GM23338 (cell line): ENCODE measurements around the gene EEF1E1. TPM values are rescaled to one million over a fixed set of nuclear protein-coding genes. Genes with fewer than 3 reads are reported as not detected.
A peak's percentile ranks its signal among the peaks of the same experiment; 100 is the strongest.

Experiments
- ATAC-seq: fragments of 200-7000 bp; cut with Tn5 transposase; 3 replicates; pipeline ENCODE4 v1.9.1; 2020
- DNase-seq: peaks from one replicate; pipeline ENCODE4 v3.0.0-alpha.2; 2015; ENCODE audit warnings: low spot score
- H2AFZ ChIP-seq: fragments of 200-600 bp; sonication (generic); 2 replicates; pipeline ENCODE4 v1.8.0; 2016; ENCODE audit warnings: antibody characterized with exemption, mild to moderate bottlenecking, moderate library complexity
- H3F3A ChIP-seq: fragments of 200-600 bp; sonication (generic); replicated peaks from 2 replicates; pipeline ENCODE4 v1.8.0; 2017; ENCODE audit warnings: antibody characterized with exemption, mixed run types, low read depth
- H3K27ac ChIP-seq: fragments of 200-600 bp; sonication (generic); 2 replicates; pipeline ENCODE4 v1.6.1; 2016; ENCODE audit warnings: low read depth
- H3K27me3 ChIP-seq: fragments of 200-600 bp; sonication (generic); 2 replicates; pipeline ENCODE4 v1.8.0; 2016; ENCODE audit warnings: mild to moderate bottlenecking, mixed run types, moderate library complexity; ENCODE audit not compliant: insufficient read depth
- H3K36me3 ChIP-seq: fragments of 200-600 bp; sonication (generic); 2 replicates; pipeline ENCODE4 v1.8.0; 2016; ENCODE audit warnings: mild to moderate bottlenecking; ENCODE audit not compliant: insufficient read depth
- H3K4me1 ChIP-seq: fragments of 200-600 bp; sonication (generic); 2 replicates; pipeline ENCODE4 v1.8.0; 2016; ENCODE audit warnings: mild to moderate bottlenecking, moderate library complexity; ENCODE audit not compliant: insufficient read depth
- H3K4me2 ChIP-seq: fragments of 200-600 bp; sonication (generic); 2 replicates; pipeline ENCODE4 v1.7.1; 2017; ENCODE audit warnings: mixed run types
- H3K4me3 ChIP-seq: fragments of 200-600 bp; sonication (generic); 2 replicates; pipeline ENCODE4 v1.6.1; 2016; ENCODE audit warnings: mixed run types
- H3K79me2 ChIP-seq: fragments of 200-600 bp; sonication (generic); replicated peaks from 2 replicates; pipeline ENCODE4 v1.8.0; 2017; ENCODE audit warnings: mild to moderate bottlenecking; ENCODE audit not compliant: insufficient read depth
- H3K9me2 ChIP-seq: fragments of 200-600 bp; sonication (generic); 2 replicates; pipeline ENCODE4 v1.8.0; 2017; ENCODE audit not compliant: insufficient read depth
- H4K20me1 ChIP-seq: fragments of 200-600 bp; sonication (generic); replicated peaks from 2 replicates; pipeline ENCODE4 v1.8.0; 2017; ENCODE audit warnings: mild to moderate bottlenecking; ENCODE audit not compliant: insufficient read depth
- H3K27ac Mint-ChIP-seq: 2 replicates; pipeline ENCODE4 v1.8.0; 2020; ENCODE audit warnings: inconsistent platforms, mild to moderate bottlenecking, moderate library complexity, mixed read lengths
- H3K27me3 Mint-ChIP-seq: 3 replicates; pipeline ENCODE4 v1.8.0; 2022; ENCODE audit warnings: low read depth, mild to moderate bottlenecking, moderate library complexity, mixed read lengths, inconsistent platforms; ENCODE audit not compliant: insufficient read depth, poor library complexity
- H3K36me3 Mint-ChIP-seq: 3 replicates; pipeline ENCODE4 v1.8.0; 2021; ENCODE audit warnings: low read depth, mild to moderate bottlenecking, inconsistent platforms, moderate library complexity, mixed read lengths
- H3K4me1 Mint-ChIP-seq: 3 replicates; pipeline ENCODE4 v1.8.0; 2020; ENCODE audit warnings: mild to moderate bottlenecking, inconsistent platforms, mixed read lengths
- H3K4me3 Mint-ChIP-seq: 3 replicates; pipeline ENCODE4 v1.8.0; 2021; ENCODE audit warnings: moderate library complexity, mild to moderate bottlenecking, inconsistent platforms, mixed read lengths
- H3K9me3 Mint-ChIP-seq: 3 replicates; pipeline ENCODE4 v1.8.0; 2020; ENCODE audit warnings: moderate library complexity, mild to moderate bottlenecking, inconsistent platforms, mixed read lengths
- CTCF ChIP-seq, 2 experiments: fragments of 200-600 bp in 1 of 2; sonication (generic) in 1 of 2; conservative IDR thresholded peaks; 2 replicates each; pipeline versions ENCODE4 v1.5.1 to v1.6.1; 2016 to 2017; ENCODE audit warnings: antibody characterized with exemption in 2 of 2, low read depth in 2 of 2, mild to moderate bottlenecking in 2 of 2, moderate library complexity in 1 of 2
- EZH2phosphoT487 ChIP-seq: fragments of 200-600 bp; sonication (generic); IDR thresholded peaks from one replicate; pipeline ENCODE4 v1.8.1; 2018; ENCODE audit warnings: antibody characterized with exemption; ENCODE audit not compliant: unreplicated experiment
- STAT1 ChIP-seq: IDR thresholded peaks from one replicate; pipeline ENCODE4 v1.6.1; 2016; ENCODE audit warnings: antibody characterized with exemption; ENCODE audit not compliant: unreplicated experiment
- ZNF114 ChIP-seq: fragments of 250-450 bp; sonication (Bioruptor Pico); IDR thresholded peaks from 2 replicates; pipeline ENCODE4 v1.5.0; 2020; ENCODE audit warnings: mild to moderate bottlenecking, moderate library complexity
- ZNF331 ChIP-seq: fragments of 250-450 bp; sonication (Bioruptor Pico); IDR thresholded peaks from 2 replicates; pipeline ENCODE4 v1.5.0; 2020; ENCODE audit warnings: low read depth, mild to moderate bottlenecking, moderate library complexity
- polyA plus RNA-seq: library from polyadenylated mRNA; unstranded; fragments of >200 nt; fragmentation: Nextera tagmentation; extraction: Ambion mirVana; gene quantifications from 2 replicates; pipeline ENCODE4 v1.2.1, GENCODE V29; 2016
- total RNA-seq: library from RNA; depleted of rRNA; stranded (reverse); fragments of >200 nt; shearing (Covaris generic); gene quantifications from 2 replicates; pipeline ENCODE4 v1.2.3, GENCODE V29; 2014

The EEF1E1 gene
- total and polyA plus RNA-seq, 2 experiments from 2014 or later, result 298 to 317 TPM

GRCh38 chr6:8066108-8066507 lies 36.2 kb downstream of the EEF1E1 start:
- no peaks in the 10 kb centered on the region for H3F3A ChIP-seq
- no peaks in the 10 kb centered on the region for H3K36me3 ChIP-seq
- H3K36me3 Mint-ChIP-seq, result peaks cover 3% of the 10 kb centered on the region; the same call in 2 of the 3 replicates
- H3K9me2 ChIP-seq, result no peaks in the 10 kb centered on the region
- peaks cover 3% of the 10 kb centered on the region for H3K27me3 Mint-ChIP-seq
- H3K27ac Mint-ChIP-seq, result no peak overlapping the region
- no peak overlapping the region for H3K27ac ChIP-seq
- no peaks in the 10 kb centered on the region for H4K20me1 ChIP-seq
- TF ChIP-seq ZNF331 (CRISPR knock-in tag), result no peak
- TF ChIP-seq CTCF (conservative IDR thresholded peaks at IDR 0.05; ENCODE audit: low read depth in 2 of 2), result peak in 1 of 2 experiments; percentile 19; a peak in 2 of 4 replicates
- no peak overlapping the region for H2AFZ ChIP-seq
- DNase-seq (peak; percentile 36), ATAC-seq (no peak)
- peaks cover 7% of the 10 kb centered on the region; the same call in 1 of the 2 replicates for H3K79me2 ChIP-seq
- peaks cover 15% of the 10 kb centered on the region for H3K4me1 ChIP-seq
- no peak overlapping the region for H3K4me3 ChIP-seq
- no peak overlapping the region for H3K4me2 ChIP-seq
- no peak overlapping the region for H3K4me3 Mint-ChIP-seq
- H3K9me3 Mint-ChIP-seq, result no peaks in the 10 kb centered on the region
- no peaks in the 10 kb centered on the region for H3K27me3 ChIP-seq
- peaks cover 30% of the 10 kb centered on the region for H3K4me1 Mint-ChIP-seq

GRCh38 chr6:8065519-8065911 lies 36.8 kb downstream of the EEF1E1 start:
- H4K20me1 ChIP-seq, result no peaks in the 10 kb centered on the region
- Mint-ChIP-seq H3K9me3 (no peaks in the 10 kb centered on the region), H3K36me3 (peaks cover 3% of the 10 kb centered on the region; the same call in 2 of the 3 replicates), H3K27ac (peak overlapping the region; percentile 88), H3K4me3 (no peak overlapping the region), H3K27me3 (peaks cover 3% of the 10 kb centered on the region), H3K4me1 (peaks cover 30% of the 10 kb centered on the region)
- DNase-seq, result no peak
- H2AFZ ChIP-seq, result no peak overlapping the region
- H3K27ac ChIP-seq, result 0 out of 2 replicates have a peak overlapping the region, but pooled peaks have one; percentile 41
- no peak for TF ChIP-seq CTCF (conservative IDR thresholded peaks at IDR 0.05; ENCODE audit: low read depth in 2 of 2)
- no peak for TF ChIP-seq ZNF114 (CRISPR knock-in tag)
- TF ChIP-seq STAT1, result no peak
- TF ChIP-seq EZH2phosphoT487, result no peak
- peak overlapping the region; percentile 22; the same call in 1 of the 2 replicates for H3K4me2 ChIP-seq
- H3K9me2 ChIP-seq, result no peaks in the 10 kb centered on the region
- ATAC-seq, result no peak
- peaks cover 15% of the 10 kb centered on the region for H3K4me1 ChIP-seq
- H3F3A ChIP-seq, result no peaks in the 10 kb centered on the region
- no peaks in the 10 kb centered on the region for H3K27me3 ChIP-seq
- no peaks in the 10 kb centered on the region for H3K36me3 ChIP-seq
- no peak overlapping the region for H3K4me3 ChIP-seq
- H3K79me2 ChIP-seq, result peaks cover 7% of the 10 kb centered on the region; the same call in 1 of the 2 replicates
